ENCODE data around the gene BPGM. TPM values are rescaled to one million over a fixed set of nuclear protein-coding genes. Genes with fewer than 3 reads are reported as not detected.

The BPGM gene
- total RNA-seq, 1 donor from 2014 or later = 36.3 TPM

DNA sequence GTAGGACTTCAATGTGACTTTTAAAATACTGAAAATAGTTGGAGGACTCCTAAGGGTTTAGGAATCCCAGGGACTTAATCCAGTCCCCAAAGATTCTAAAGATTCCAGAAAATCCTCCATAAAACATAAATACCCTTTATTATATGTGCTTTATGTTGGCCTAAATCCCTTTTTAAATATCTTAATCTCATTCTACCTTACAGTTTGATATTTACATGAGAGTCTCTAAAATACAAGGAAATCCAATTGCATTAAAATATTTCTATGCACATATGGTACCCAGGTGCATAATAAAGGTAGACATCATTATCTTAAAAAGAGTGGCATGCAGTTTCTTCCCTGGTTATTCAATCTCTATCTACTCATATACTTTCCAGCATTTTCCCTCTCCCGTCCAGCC, 51.8 kb downstream of the BPGM start:
- DNase-seq = no peak

GRCh38 chr7:134699021-134699818, 52.6 kb downstream of the BPGM start:
- DNase-seq = no peak

- DNase-seq = no peak
Observed at GRCh38 chr7:134699899-134700298, 53.2 kb downstream of the BPGM start.

- no peak for DNase-seq
Observed at GRCh38 chr7:134701272-134701671, 54.6 kb downstream of the BPGM start.

DNA sequence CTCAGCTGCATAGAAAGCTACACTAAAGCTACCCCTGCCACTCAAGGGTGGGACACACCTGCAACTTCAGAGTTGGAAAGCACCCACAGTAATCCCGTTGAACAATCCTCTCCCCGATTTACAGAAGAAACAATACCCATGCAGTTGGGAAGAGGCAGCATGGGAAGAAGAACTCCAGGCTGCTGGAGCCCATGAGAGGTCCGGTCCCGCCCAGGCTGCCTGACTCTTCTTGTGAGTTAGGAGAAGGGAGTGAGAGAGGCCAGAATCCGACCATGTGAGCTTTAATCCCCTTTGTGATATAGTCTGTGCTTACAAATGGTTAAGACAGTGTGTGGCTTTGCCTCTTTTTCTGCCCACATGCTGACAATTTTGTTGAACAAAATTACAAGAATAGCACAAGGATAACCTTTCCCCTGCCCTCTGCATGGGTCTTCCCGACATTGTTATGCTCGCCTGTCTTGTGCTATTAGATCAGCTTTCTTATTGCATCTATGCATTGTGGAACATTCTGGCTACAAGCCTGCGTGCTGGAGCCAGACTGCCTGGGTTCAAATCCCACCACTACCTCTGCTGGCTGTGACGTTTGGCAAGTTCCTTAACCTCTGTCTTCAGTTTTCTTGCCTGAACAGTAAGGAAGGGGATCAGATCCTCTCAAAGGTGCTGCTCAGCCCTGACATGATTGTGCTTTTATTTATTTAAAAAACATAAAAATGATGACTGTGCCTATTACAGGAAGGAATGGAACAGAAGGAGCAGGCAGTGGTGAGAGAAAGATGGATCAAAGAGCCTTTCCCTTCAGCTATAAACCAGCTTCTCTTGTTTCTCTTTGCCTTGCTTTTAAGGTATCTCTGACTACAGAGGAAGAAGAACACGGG, 56.0 kb downstream of the BPGM start:
- no peak for DNase-seq

DNA sequence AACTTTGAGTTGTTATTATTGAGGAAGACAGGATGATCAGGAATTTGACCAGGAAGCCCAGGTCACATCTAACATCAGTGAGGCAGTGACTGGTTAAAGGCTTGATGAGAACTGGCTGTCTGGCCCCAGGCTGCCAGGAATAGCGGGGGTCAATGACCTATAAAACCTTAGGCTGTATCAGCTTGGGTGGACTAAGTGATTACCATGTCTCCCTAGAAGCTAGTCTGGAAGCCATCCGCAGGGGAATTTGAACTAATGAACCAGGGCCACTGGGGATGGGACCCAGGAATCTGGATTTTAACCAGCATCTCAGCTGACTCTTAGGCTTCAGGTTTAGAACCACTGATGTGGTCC, 56.6 kb downstream of the BPGM start:
- no peak for DNase-seq

DNA sequence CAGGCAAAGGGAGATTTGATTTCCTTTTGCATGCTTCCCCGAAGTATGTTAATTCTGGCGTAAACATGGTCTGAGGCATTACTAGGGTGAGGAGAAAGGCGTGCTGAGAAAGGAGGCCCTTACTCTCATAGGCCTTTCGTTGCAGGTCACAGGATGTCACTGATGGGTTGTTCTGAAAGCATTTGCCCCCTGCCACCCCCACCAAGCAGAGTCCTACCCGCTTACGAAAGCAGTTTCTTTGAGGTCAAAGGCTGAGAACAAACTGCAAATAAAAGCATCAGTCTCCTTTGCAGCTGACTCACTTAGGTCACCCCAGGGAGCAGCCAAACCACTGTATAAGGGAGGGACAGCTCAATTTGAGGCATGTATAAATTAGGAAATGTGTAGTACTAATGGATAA, 57.1 kb downstream of the BPGM start:
- no peak for DNase-seq

GRCh38 chr7:134704827-134705226, 58.2 kb downstream of the BPGM start:
- DNase-seq = no peak

DNA sequence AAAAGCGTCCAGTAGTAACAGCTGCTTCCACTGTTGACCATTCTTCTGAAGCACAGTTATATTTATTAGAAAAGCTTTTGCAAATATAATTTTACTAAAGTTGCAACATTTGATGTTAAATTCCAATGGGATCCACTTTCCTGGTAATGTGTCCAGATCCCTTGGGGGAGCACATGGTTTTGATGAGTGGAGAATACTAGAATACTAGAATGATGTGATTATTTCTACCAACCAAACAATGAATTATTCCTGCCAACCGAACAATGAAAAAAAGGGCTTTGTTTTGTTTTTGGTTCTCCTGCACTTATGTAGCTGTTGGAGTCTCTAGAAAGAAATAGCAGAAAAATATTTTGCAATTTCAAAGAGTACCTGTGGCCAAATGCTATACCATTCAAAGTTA, 59.1 kb downstream of the BPGM start:
- no peak for DNase-seq

DNA sequence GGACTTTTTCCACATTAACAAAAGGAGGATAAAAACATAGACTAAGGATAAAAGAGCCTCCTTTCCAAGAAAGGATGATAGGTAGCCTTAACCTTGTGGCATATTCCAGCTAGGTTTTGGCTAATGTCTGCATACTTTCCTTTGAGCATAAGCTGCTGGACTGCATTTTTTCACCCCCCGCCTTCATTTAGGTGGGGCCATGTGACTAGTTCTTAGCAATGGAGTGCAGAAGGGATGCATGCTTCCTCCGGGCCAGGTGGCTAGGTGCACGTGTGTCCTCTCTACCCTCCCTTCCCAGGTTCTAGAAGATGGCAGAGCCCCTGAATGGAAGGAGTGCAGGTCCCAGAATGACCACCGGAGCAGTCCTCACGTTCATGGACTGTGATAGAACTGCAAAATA, 59.8 kb downstream of the BPGM start:
- DNase-seq = no peak

DNA sequence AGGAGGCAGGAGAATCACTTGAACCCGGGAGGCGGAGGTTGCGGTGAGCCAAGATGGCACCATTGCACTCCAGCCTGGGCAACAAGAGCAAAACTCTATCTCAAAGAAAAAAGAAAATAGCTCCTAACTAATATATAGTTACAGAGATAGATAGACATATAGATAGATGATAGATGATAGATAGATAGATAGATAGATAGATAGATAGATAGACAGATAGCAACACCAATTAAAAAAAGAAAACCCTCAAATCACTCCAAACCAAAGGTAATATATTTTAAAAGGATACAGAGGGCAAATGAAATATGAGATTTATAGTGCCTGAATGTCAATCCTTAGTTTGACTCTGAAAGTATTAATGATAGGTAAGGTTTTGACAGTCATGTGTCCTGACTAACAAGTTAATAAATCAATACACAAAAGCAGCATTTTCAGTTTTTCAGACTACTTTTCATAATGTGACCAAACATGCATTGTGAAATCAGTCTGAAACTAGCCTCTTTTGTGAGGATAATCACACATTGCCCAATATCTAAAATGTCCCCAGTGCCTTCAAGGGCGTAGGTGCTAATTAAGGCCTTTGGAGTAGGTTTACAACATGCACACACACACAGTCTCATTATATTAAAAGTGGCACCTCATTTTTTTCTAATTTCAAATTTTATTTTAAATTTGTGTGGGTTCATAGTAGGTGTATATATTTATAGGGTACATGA, 61.2 kb downstream of the BPGM start:
- no peak for DNase-seq

DNA sequence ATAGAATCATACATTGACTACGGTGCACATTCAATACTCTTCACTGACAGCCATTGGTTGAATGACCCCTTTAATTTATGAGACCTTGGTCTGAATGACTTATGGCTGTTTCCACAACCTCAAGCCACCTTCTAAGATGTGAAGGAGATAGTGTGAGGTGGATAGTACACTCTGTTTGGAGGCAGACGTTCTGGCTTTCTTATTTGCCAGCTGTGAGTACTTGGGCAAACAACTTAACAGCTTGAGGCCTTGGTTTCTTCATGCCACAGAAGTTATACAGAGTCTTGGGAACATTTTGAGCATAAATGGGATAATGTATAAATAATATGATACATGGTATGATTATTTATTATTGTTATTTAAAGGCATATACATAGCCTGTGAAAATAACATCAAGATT, 62.0 kb downstream of the BPGM start:
- no peak for DNase-seq

DNA sequence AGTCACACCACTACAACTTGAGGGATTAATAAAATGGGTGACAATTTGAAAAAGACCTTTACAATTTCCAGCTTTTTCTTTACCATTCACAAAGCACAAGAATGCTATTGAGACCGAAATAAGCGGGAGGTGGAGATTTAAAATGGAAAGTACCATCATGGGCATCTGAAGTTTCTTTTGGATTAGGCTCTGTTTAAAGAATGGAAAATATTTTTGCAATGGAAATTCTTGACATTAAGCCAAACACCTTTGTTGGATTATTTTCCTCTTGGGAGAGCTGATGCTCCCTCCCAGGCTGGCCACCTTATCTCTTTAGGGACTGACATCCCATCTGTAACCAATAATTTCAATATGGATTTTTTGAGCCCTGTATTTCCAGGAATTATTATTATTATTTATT, 62.5 kb downstream of the BPGM start:
- no peak for DNase-seq

GRCh38 chr7:134710511-134710853, 63.8 kb downstream of the BPGM start:
- DNase-seq = no peak

- no peak for DNase-seq
Observed at GRCh38 chr7:134710854-134711624, 64.4 kb downstream of the BPGM start.

- no peak for DNase-seq
Observed at GRCh38 chr7:134712196-134712595, 65.5 kb downstream of the BPGM start.

- no peak for DNase-seq
Observed at GRCh38 chr7:134714470-134715205, 68.0 kb downstream of the BPGM start.

- DNase-seq = no peak
Observed at GRCh38 chr7:134718211-134718875, 71.7 kb downstream of the BPGM start.

GRCh38 chr7:134720091-134720935, 73.7 kb downstream of the BPGM start:
- DNase-seq = peak; percentile 67

- DNase-seq = peak; percentile 45
Observed at GRCh38 chr7:134721171-134721570, 74.5 kb downstream of the BPGM start.
